K562 (cell line): ENCODE results near the gene LRRC15.

Experiments
- MYNN ChIP-seq, 2 experiments: sonication (generic); formaldehyde crosslinking in 1 of 2; IDR thresholded peaks; 2 replicates each; pipeline versions ENCODE4 v1.5.0 to v1.6.1; 2016 to 2020; ENCODE audit warnings: antibody characterized with exemption in 1 of 2, missing genetic modification reagents in 1 of 2
- POLR2A ChIP-seq: fragments of 450-650 bp; conservative IDR thresholded peaks from 2 replicates; pipeline ENCODE4 v1.6.1; 2016
- RBBP5 ChIP-seq: fragments of 200-600 bp; sonication (generic); IDR thresholded peaks from 2 replicates; pipeline ENCODE4 v1.6.1; 2012; ENCODE audit warnings: borderline replicate concordance, mild to moderate bottlenecking, low read length, control low read depth, inconsistent platforms; ENCODE audit not compliant: insufficient read depth, poor library complexity, severe bottlenecking
- ZNF274 ChIP-seq: IDR thresholded peaks from 2 replicates; pipeline ENCODE4 v1.6.1; 2011; ENCODE audit warnings: low read depth, mild to moderate bottlenecking, low read length, moderate library complexity, borderline replicate concordance

GRCh38 chr3:194390835-194391234 lies 21.3 kb upstream of the LRRC15 start:
- TF ChIP-seq POLR2A (no peak), ZNF274 (no peak), MYNN (IDR thresholded peaks at IDR 0.05) (no peak), MYNN (CRISPR knock-in tag; IDR thresholded peaks at IDR 0.05) (no peak), RBBP5 (no peak)
